ENCODE data around the gene MS4A13.
"Not testable (repeated sequence)": the region's sequence is repeated elsewhere in the genome, so short reads cannot be mapped to it uniquely, and the experiment has no call there.

Gene MS4A13

GRCh38 chr11:60515144-60515855 lies at the start of gene MS4A13:
Gene MS4A13, plus strand, starts transcription at chr11:60515392. Its CDS starts 2,692 bp downstream, at chr11:60518084.
- no peak for DNase-seq (ENCODE audit: low read depth in 1 of 2, low spot score in 1 of 2)

GRCh38 chr11:60468829-60469228 lies 46.4 kb upstream of the MS4A13 start:
- no peak for DNase-seq (ENCODE audit: low read depth in 1 of 2, low spot score in 1 of 2)

- no peak for DNase-seq (ENCODE audit: low read depth in 1 of 2, low spot score in 1 of 2)
These were observed 45.5 kb upstream of the MS4A13 start for GRCh38 chr11:60469723-60470122.

GRCh38 chr11:60477035-60477445 lies 38.2 kb upstream of the MS4A13 start:
- no peak for DNase-seq (ENCODE audit: low read depth in 1 of 2, low spot score in 1 of 2)

- DNase-seq (ENCODE audit: low read depth in 1 of 2, low spot score in 1 of 2): no peak
These were observed 32.8 kb upstream of the MS4A13 start for GRCh38 chr11:60482361-60482760.

- no peak for DNase-seq (ENCODE audit: low read depth in 1 of 2, low spot score in 1 of 2)
These were observed 29.2 kb upstream of the MS4A13 start for GRCh38 chr11:60485987-60486386.

GRCh38 chr11:60492488-60493009 lies 22.6 kb upstream of the MS4A13 start, which contains the start of gene MS4A12:
Gene MS4A12, plus strand, starts transcription at chr11:60492778. Its CDS starts 4,541 bp downstream, at chr11:60497319.
- no peak for DNase-seq (ENCODE audit: low read depth in 1 of 2, low spot score in 1 of 2)

- no peak for DNase-seq (ENCODE audit: low read depth in 1 of 2, low spot score in 1 of 2)
These were observed 21.7 kb upstream of the MS4A13 start for GRCh38 chr11:60493454-60493853.

GRCh38 chr11:60498399-60498798 lies 16.8 kb upstream of the MS4A13 start:
- DNase-seq (ENCODE audit: low read depth in 1 of 2, low spot score in 1 of 2): no peak

- DNase-seq (ENCODE audit: low read depth in 1 of 2, low spot score in 1 of 2): no peak
These were observed 16.3 kb upstream of the MS4A13 start for GRCh38 chr11:60498853-60499252.

GRCh38 chr11:60500276-60500910 lies 14.8 kb upstream of the MS4A13 start:
- DNase-seq (ENCODE audit: low read depth in 1 of 2, low spot score in 1 of 2): no peak

GRCh38 chr11:60502221-60502775 lies 12.9 kb upstream of the MS4A13 start:
- no peak for DNase-seq (ENCODE audit: low read depth in 1 of 2, low spot score in 1 of 2)

GRCh38 chr11:60504219-60504905 lies 10.8 kb upstream of the MS4A13 start:
- peak in 1 of 2 donors; percentile 1 for DNase-seq (ENCODE audit: low read depth in 1 of 2, low spot score in 1 of 2)

GRCh38 chr11:60509609-60510008 lies 5.6 kb upstream of the MS4A13 start:
- not testable (repeated sequence) for DNase-seq (ENCODE audit: low read depth in 1 of 2, low spot score in 1 of 2)

GRCh38 chr11:60510209-60510608 lies 5.0 kb upstream of the MS4A13 start:
- DNase-seq (ENCODE audit: low read depth in 1 of 2, low spot score in 1 of 2): not testable (repeated sequence)

- no peak for DNase-seq (ENCODE audit: low read depth in 1 of 2, low spot score in 1 of 2)
These were observed 3.8 kb upstream of the MS4A13 start for GRCh38 chr11:60511393-60511792.

- DNase-seq (ENCODE audit: low read depth in 1 of 2, low spot score in 1 of 2): no peak
These were observed 2.5 kb upstream of the MS4A13 start for GRCh38 chr11:60512651-60513225.

GRCh38 chr11:60513496-60514460 lies 1.4 kb upstream of the MS4A13 start:
- no peak for DNase-seq (ENCODE audit: low read depth in 1 of 2, low spot score in 1 of 2)

GRCh38 chr11:60528465-60528864 lies 13.3 kb downstream of the MS4A13 start:
- no peak for DNase-seq (ENCODE audit: low read depth in 1 of 2, low spot score in 1 of 2)

GRCh38 chr11:60528934-60529333 lies 13.7 kb downstream of the MS4A13 start:
- no peak for DNase-seq (ENCODE audit: low read depth in 1 of 2, low spot score in 1 of 2)

Measured in activated CD4-positive, alpha-beta T cell treated with anti-CD3 and anti-CD28 coated beads, Interleukin-2, amount 50 U/mL, for 24 hours (primary cell).